WTC11 (cell line): Measurements from ENCODE around the gene COA8. TPM values are rescaled to one million over a fixed set of nuclear protein-coding genes. Genes with fewer than 3 reads are reported as not detected.

ENCODE experiments used
- ATAC-seq: fragments of 200-7000 bp; cut with Tn5 transposase; 2 replicates; pipeline ENCODE4 v1.10.0; 2021; ENCODE audit warnings: mild to moderate bottlenecking, moderate library complexity
- CTCF ChIA-PET: fragments of 300-600 bp; sonication (Branson Sonifier 250); formaldehyde crosslinking; loops from one replicate; lab custom pipeline; 2021; ENCODE audit warnings: antibody characterized with exemption; lab: Charles Lee
- POLR2A ChIA-PET: fragments of 350-600 bp; sonication (Branson Sonifier 250); formaldehyde crosslinking; loops from one replicate; lab custom pipeline; 2021; ENCODE audit warnings: antibody characterized with exemption; lab: Charles Lee
- DNase-seq: peaks from one replicate; pipeline ENCODE4 v3.0.0; 2021; ENCODE audit warnings: low spot score
- H3K27ac Mint-ChIP-seq: 2 replicates; pipeline ENCODE4 v1.8.0; 2021; ENCODE audit warnings: mixed read lengths
- H3K27me3 Mint-ChIP-seq: 2 replicates; pipeline ENCODE4 v1.8.0; 2021; ENCODE audit warnings: low read depth, mild to moderate bottlenecking, moderate library complexity, mixed read lengths
- H3K36me3 Mint-ChIP-seq: 2 replicates; pipeline ENCODE4 v1.8.0; 2021; ENCODE audit warnings: mixed read lengths
- H3K4me1 Mint-ChIP-seq: 2 replicates; pipeline ENCODE4 v1.8.0; 2022; ENCODE audit warnings: mixed read lengths
- H3K4me3 Mint-ChIP-seq: 2 replicates; pipeline ENCODE4 v1.8.0; 2021; ENCODE audit warnings: mild to moderate bottlenecking, moderate library complexity, mixed read lengths
- H3K9me3 Mint-ChIP-seq: 2 replicates; pipeline ENCODE4 v1.8.0; 2021; ENCODE audit warnings: mixed read lengths
- AR ChIP-seq: fragments of 250-450 bp; sonication (Bioruptor Pico); IDR thresholded peaks from 2 replicates; pipeline ENCODE4 v1.9.0; 2021; ENCODE audit warnings: mild to moderate bottlenecking
- CDX4 ChIP-seq: fragments of 250-450 bp; sonication (Bioruptor Pico); IDR thresholded peaks from 2 replicates; pipeline ENCODE4 v1.9.0; 2021; ENCODE audit warnings: moderate library complexity, mild to moderate bottlenecking, inconsistent platforms, borderline replicate concordance
- E2F4 ChIP-seq: sonication (generic); formaldehyde crosslinking; IDR thresholded peaks from 2 replicates; pipeline ENCODE4 v1.8.1; 2022; ENCODE audit warnings: low read depth, mild to moderate bottlenecking, moderate library complexity, missing genetic modification reagents, borderline replicate concordance
- ELF4 ChIP-seq: sonication (generic); formaldehyde crosslinking; IDR thresholded peaks from 2 replicates; pipeline ENCODE4 v1.8.1; 2022; ENCODE audit warnings: low read depth, mild to moderate bottlenecking, moderate library complexity, missing genetic modification reagents
- FOXP4 ChIP-seq: sonication (generic); formaldehyde crosslinking; IDR thresholded peaks from 2 replicates; pipeline ENCODE4 v1.8.0; 2022; ENCODE audit warnings: mild to moderate bottlenecking, missing genetic modification reagents
- IRF1 ChIP-seq: sonication (generic); formaldehyde crosslinking; IDR thresholded peaks from 2 replicates; pipeline ENCODE4 v1.8.0; 2023; ENCODE audit warnings: missing genetic modification reagents
- JAZF1 ChIP-seq: fragments of 250-450 bp; sonication (Bioruptor Pico); IDR thresholded peaks from 2 replicates; pipeline ENCODE4 v1.9.0; 2021; ENCODE audit warnings: moderate library complexity, mild to moderate bottlenecking, inconsistent platforms
- NR1H2 ChIP-seq: sonication (generic); formaldehyde crosslinking; IDR thresholded peaks from 2 replicates; pipeline ENCODE4 v1.9.0; 2021; ENCODE audit warnings: mild to moderate bottlenecking, moderate library complexity, missing genetic modification reagents
- PRDM15 ChIP-seq: sonication (generic); formaldehyde crosslinking; IDR thresholded peaks from 2 replicates; pipeline ENCODE4 v1.8.0; 2022; ENCODE audit warnings: missing genetic modification reagents
- PRRX2 ChIP-seq: fragments of 250-450 bp; sonication (Bioruptor Pico); IDR thresholded peaks from 2 replicates; pipeline ENCODE4 v1.8.0; 2021; ENCODE audit warnings: mild to moderate bottlenecking
- TP53 ChIP-seq: sonication (generic); formaldehyde crosslinking; IDR thresholded peaks from 2 replicates; pipeline ENCODE4 v1.8.1; 2023; ENCODE audit warnings: mild to moderate bottlenecking, missing genetic modification reagents
- ZBTB21 ChIP-seq: sonication (generic); formaldehyde crosslinking; IDR thresholded peaks from 2 replicates; pipeline ENCODE4 v1.8.1; 2023; ENCODE audit warnings: mild to moderate bottlenecking, missing genetic modification reagents, borderline replicate concordance
- ZBTB43 ChIP-seq: sonication (generic); formaldehyde crosslinking; IDR thresholded peaks from 2 replicates; pipeline ENCODE4 v1.8.1; 2023; ENCODE audit warnings: mild to moderate bottlenecking, missing genetic modification reagents
- total RNA-seq: library from RNA; stranded (reverse); gene quantifications from 3 replicates; pipeline ENCODE4 v1.2.3, GENCODE V29; 2021

Gene COA8
- total RNA-seq, 1 experiment from 2014 or later, result 36.4 TPM

GRCh38 chr14:103520657-103521437, 41.9 kb upstream of the COA8 start (continued):
- TF ChIP-seq E2F4 (CRISPR knock-in tag), result peak; percentile 73; the same call in 1 of the 2 replicates
- no peak for TF ChIP-seq ELF4 (CRISPR knock-in tag)
- no peak for TF ChIP-seq NR1H2
- TF ChIP-seq PRDM15 (CRISPR knock-in tag), result no peak
- no peak for TF ChIP-seq AR (CRISPR knock-in tag)
- TF ChIP-seq ZBTB43 (CRISPR knock-in tag), result peak; percentile 86
- TF ChIP-seq ZBTB21, result no peak
- no peak for TF ChIP-seq IRF1 (CRISPR knock-in tag)
- no peak for TF ChIP-seq TP53 (CRISPR knock-in tag)
- no peak for TF ChIP-seq PRRX2 (CRISPR knock-in tag)

- Mint-ChIP-seq H3K4me1 (peaks cover 22% of the 10 kb centered on the region), H3K9me3 (no peaks in the 10 kb centered on the region), H3K4me3 (no peak overlapping the region), H3K27me3 (peaks cover 27% of the 10 kb centered on the region), H3K27ac (no peak overlapping the region), H3K36me3 (peaks cover 12% of the 10 kb centered on the region)
- peak; percentile 33; the same call in 1 of the 2 replicates for TF ChIP-seq IRF1 (CRISPR knock-in tag)
- TF ChIP-seq E2F4 (CRISPR knock-in tag), result peak; percentile 35; the same call in 1 of the 2 replicates
- TF ChIP-seq JAZF1, result no peak
- TF ChIP-seq FOXP4 (CRISPR knock-in tag), result peak; percentile 24; the same call in 1 of the 2 replicates
- no peak for TF ChIP-seq CDX4
- ChIA-PET CTCF (interaction anchor here (0.6 to 12.2 kb wide), 12 partner anchors 8 to 417 kb away, joined by 3 to 455 read pairs (median 8); partner anchors contain the start of genes BAG5 and TRMT61A), POLR2A (interaction anchor here (1.3 to 8.3 kb wide), 3 partner anchors 8 to 20 kb away, joined by 4 to 65 read pairs (median 5); partner anchors contain the start of gene TRMT61A)
- ATAC-seq (no peak), DNase-seq (peak; percentile 33)
Measured at GRCh38 chr14:103521438-103521950, 41.3 kb upstream of the COA8 start.
